IMR-90 (cell line): Measurements from ENCODE around the gene GSTO1. TPM values are rescaled to one million over a fixed set of nuclear protein-coding genes. Genes with fewer than 3 reads are reported as not detected.

Experiments used
- ATAC-seq: fragments of 200-7000 bp; cut with Tn5 transposase; 2 replicates; pipeline ENCODE4 v1.9.1; 2020; ENCODE audit warnings: low read depth, mild to moderate bottlenecking, moderate library complexity
- BruUV-seq: library from RNA; stranded (reverse); fragments of 400-500 nt; replicated peaks from 2 replicates; lab custom pipeline; 2021; lab: Mats Ljungman, UMichigan
- CTCF ChIA-PET: fragments of 300-600 bp; formaldehyde crosslinking; extraction: SDS; loops from one replicate; lab custom pipeline; 2021; ENCODE audit warnings: antibody characterized with exemption; lab: Yijun Ruan, JAX
- POLR2A ChIA-PET: fragments of 300-600 bp; sonication (Branson Sonifier 250); formaldehyde crosslinking; loops from one replicate; lab custom pipeline; 2022; ENCODE audit warnings: antibody characterized with exemption; ENCODE audit not compliant: unreplicated experiment; lab: Charles Lee
- DNase-seq: peaks from one replicate; pipeline ENCODE4 v3.0.0; 2013
- H2AFZ ChIP-seq: replicated peaks from 2 replicates; pipeline ENCODE3; 2013; ENCODE audit warnings: low read length, mild to moderate bottlenecking; ENCODE audit not compliant: poor library complexity
- H2AK5ac ChIP-seq: 2 replicates; pipeline ENCODE4 v1.6.1; 2013; ENCODE audit warnings: low read depth, low read length, inconsistent platforms
- H2AK9ac ChIP-seq: replicated peaks from 2 replicates; pipeline ENCODE3; 2013; ENCODE audit warnings: mild to moderate bottlenecking, low read depth, low read length, moderate library complexity; ENCODE audit not compliant: poor library complexity
- H2BK120ac ChIP-seq: 2 replicates; pipeline ENCODE4 v1.6.1; 2013; ENCODE audit warnings: low read depth, low read length, inconsistent platforms
- H2BK15ac ChIP-seq: 3 replicates; pipeline ENCODE4 v1.6.1; 2013; ENCODE audit warnings: low read depth, low read length, inconsistent platforms
- H2BK20ac ChIP-seq: 2 replicates; pipeline ENCODE4 v1.6.1; 2013; ENCODE audit warnings: low read depth, mild to moderate bottlenecking, inconsistent platforms, low read length, moderate library complexity
- H2BK5ac ChIP-seq: 2 replicates; pipeline ENCODE4 v1.6.1; 2013; ENCODE audit warnings: mild to moderate bottlenecking, low read depth, low read length, inconsistent platforms; ENCODE audit not compliant: poor library complexity, severe bottlenecking
- H3K14ac ChIP-seq: replicated peaks from 2 replicates; pipeline ENCODE4 v1.6.1; 2013; ENCODE audit warnings: low read depth, low read length, inconsistent platforms
- H3K18ac ChIP-seq: 2 replicates; pipeline ENCODE4 v1.6.1; 2013; ENCODE audit warnings: low read depth, low read length, control low read depth
- H3K23ac ChIP-seq: 2 replicates; pipeline ENCODE4 v1.6.1; 2013; ENCODE audit warnings: low read depth, low read length, inconsistent platforms
- H3K27ac ChIP-seq: 2 replicates; pipeline ENCODE4 v1.5.1; 2013; ENCODE audit warnings: mild to moderate bottlenecking, control low read depth, low read length; ENCODE audit not compliant: insufficient read depth
- H3K27me3 ChIP-seq: 2 replicates; pipeline ENCODE4 v1.6.1; 2013; ENCODE audit warnings: low read length; ENCODE audit not compliant: control insufficient read depth, insufficient read depth
- H3K36me3 ChIP-seq: 2 replicates; pipeline ENCODE4 v1.6.1; 2013; ENCODE audit warnings: low read length, mixed read lengths; ENCODE audit not compliant: control insufficient read depth, insufficient read depth
- H3K4ac ChIP-seq: 2 replicates; pipeline ENCODE4 v1.6.1; 2013; ENCODE audit warnings: low read depth, low read length, inconsistent platforms
- H3K4me1 ChIP-seq: 2 replicates; pipeline ENCODE4 v1.6.1; 2013; ENCODE audit warnings: low read length, mixed read lengths; ENCODE audit not compliant: control insufficient read depth, insufficient read depth
- H3K4me2 ChIP-seq: 2 replicates; pipeline ENCODE4 v1.6.1; 2013; ENCODE audit warnings: low read depth, mild to moderate bottlenecking, control low read depth, low read length, moderate library complexity
- H3K4me3 ChIP-seq: 2 replicates; pipeline ENCODE4 v1.5.1; 2013; ENCODE audit warnings: low read depth, mild to moderate bottlenecking, control low read depth, low read length, moderate library complexity; ENCODE audit not compliant: insufficient read depth
- H3K56ac ChIP-seq: 2 replicates; pipeline ENCODE4 v1.6.1; 2013; ENCODE audit warnings: low read length, inconsistent platforms; ENCODE audit not compliant: insufficient read depth; ENCODE audit errors: extremely low read depth
- H3K79me1 ChIP-seq, 2 experiments: 2 replicates each; pipeline ENCODE4 v1.6.1; 2013; ENCODE audit warnings: low read length in 2 of 2, inconsistent platforms in 1 of 2, low read depth in 1 of 2
- H3K9ac ChIP-seq: 2 replicates; pipeline ENCODE4 v1.6.1; 2013; ENCODE audit warnings: low read depth, low read length, control low read depth
- H3K9me1 ChIP-seq: 2 replicates; pipeline ENCODE4 v1.6.1; 2013; ENCODE audit warnings: low read length, inconsistent platforms; ENCODE audit not compliant: insufficient read depth
- H3K9me3 ChIP-seq: 2 replicates; pipeline ENCODE4 v1.6.1; 2013; ENCODE audit warnings: low read length; ENCODE audit not compliant: control insufficient read depth, insufficient read depth
- H4K20me1 ChIP-seq: 2 replicates; pipeline ENCODE4 v1.6.1; 2013; ENCODE audit warnings: low read length, inconsistent platforms; ENCODE audit not compliant: insufficient read depth
- H4K5ac ChIP-seq: 2 replicates; pipeline ENCODE4 v1.6.1; 2013; ENCODE audit warnings: mild to moderate bottlenecking, low read depth, low read length, control low read depth
- H4K8ac ChIP-seq, 2 experiments: 2 replicates each; pipeline ENCODE4 v1.6.1; 2013; ENCODE audit warnings: low read depth in 2 of 2, low read length in 2 of 2, control low read depth in 1 of 2, inconsistent platforms in 1 of 2
- H4K91ac ChIP-seq: 2 replicates; pipeline ENCODE4 v1.6.1; 2013; ENCODE audit warnings: low read depth, low read length, inconsistent platforms; ENCODE audit not compliant: insufficient read depth
- CEBPB ChIP-seq: IDR thresholded peaks from 2 replicates; pipeline ENCODE4 v1.6.1; 2012; ENCODE audit warnings: low read depth, low read length, improper control_type of control experiment
- CHD1 ChIP-seq: IDR thresholded peaks from 2 replicates; pipeline ENCODE4 v1.6.1; 2012; ENCODE audit warnings: low read depth, low read length, improper control_type of control experiment
- MAFK ChIP-seq: IDR thresholded peaks from 2 replicates; pipeline ENCODE4 v1.6.1; 2012; ENCODE audit warnings: low read depth, low read length, improper control_type of control experiment
- RFX5 ChIP-seq: IDR thresholded peaks from 2 replicates; pipeline ENCODE4 v1.8.0; 2012; ENCODE audit warnings: low read depth, mild to moderate bottlenecking, low read length, moderate library complexity
- SMC3 ChIP-seq: fragments of 150-350 bp; IDR thresholded peaks from 2 replicates; pipeline ENCODE4 v1.6.1; 2016; ENCODE audit warnings: low read depth, mild to moderate bottlenecking, antibody characterized with exemption, low read length, moderate library complexity
- dilution Hi-C: fragments of 300-500 bp; cut with HindIII; formaldehyde crosslinking; loops from one replicate; pipeline ENCODE4 v1.14.3; 2018; ENCODE audit warnings: low sequenced_read_pairs; ENCODE audit not compliant: unreplicated experiment
- in situ Hi-C: fragments of 300-500 bp; cut with MboI; formaldehyde crosslinking; loops from 3 replicates; pipeline ENCODE4 v1.14.3; 2019; ENCODE audit warnings: low sequenced_read_pairs, inconsistent platforms, mixed read lengths
- intact Hi-C: fragments of 100-400 bp; cut with micrococcal nuclease; formaldehyde crosslinking; loops from 2 replicates; pipeline ENCODE4 v1.10.0; 2022
- polyA plus RNA-seq, 3 experiments: library from polyadenylated mRNA; depleted of rRNA; stranded (reverse); fragments of >200 nt; gene quantifications; 2 replicates each; pipeline ENCODE4 v1.2.3, GENCODE V29; 2012; ENCODE audit warnings: low replicate concordance in 1 of 3
- total RNA-seq: library from RNA; depleted of rRNA; stranded (reverse); fragments of >200 nt; gene quantifications from 2 replicates; pipeline ENCODE4 v1.2.3, GENCODE V29; 2012
- TF ChIP-seq, protein P1 (sequence below): conservative IDR thresholded peaks from 2 replicates; pipeline ENCODE4 v1.5.1; 2012; ENCODE audit warnings: mild to moderate bottlenecking, low read depth, low read length, improper control_type of control experiment

The GSTO1 gene
- total and polyA plus RNA-seq, 2 of the 4 experiments (the other 2 are of a cell fraction) = 186 to 258 TPM

DNA sequence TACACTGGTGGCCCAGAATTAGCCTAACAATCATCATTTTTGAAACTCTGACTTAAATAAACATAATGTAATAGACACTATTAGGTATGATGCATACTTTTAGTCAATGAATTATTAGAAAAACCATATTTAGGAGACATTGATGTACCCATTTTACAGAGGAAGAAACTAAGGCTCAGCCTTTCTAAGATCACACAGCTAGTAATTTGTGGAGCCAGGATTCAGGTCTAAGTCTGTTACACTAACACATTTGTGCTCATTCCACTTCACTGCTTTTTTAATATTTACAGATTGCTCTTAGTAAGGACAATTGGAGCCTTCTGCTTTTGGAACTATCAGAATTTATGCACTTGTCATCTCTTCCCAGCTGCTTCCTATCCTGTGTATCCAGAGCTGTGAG lies 31.4 kb upstream of the GSTO1 start:
- Histone ChIP-seq H2BK20ac (no peak overlapping the region), H3K9ac (no peak overlapping the region), H3K27ac (no peak overlapping the region), H2BK5ac (no peak overlapping the region), H3K9me3 (no peaks in the 10 kb centered on the region), H2BK120ac (no peak overlapping the region), H3K36me3 (no peaks in the 10 kb centered on the region), H3K18ac (no peak overlapping the region), H4K8ac (no peak overlapping the region), H3K4me2 (no peak overlapping the region), H4K91ac (no peak overlapping the region), H3K9me1 (no peaks in the 10 kb centered on the region), H3K14ac (no peak overlapping the region), H3K4ac (no peak overlapping the region), H4K5ac (no peak overlapping the region), H2AK9ac (no peak overlapping the region), H2AK5ac (no peak overlapping the region), H2BK15ac (no peak overlapping the region), H3K27me3 (peaks cover 26% of the 10 kb centered on the region), H4K20me1 (no peaks in the 10 kb centered on the region), H2AFZ (no peak overlapping the region), H3K56ac (no peak overlapping the region), H3K4me1 (no peaks in the 10 kb centered on the region), H3K79me1 (no peaks in the 10 kb centered on the region), H3K4me3 (no peak overlapping the region), H3K23ac (no peak overlapping the region)
- CTCF ChIA-PET = no interaction called here
- no TSS peak for BruUV-seq
- in situ Hi-C loops = loop anchor here (25.0 kb wide), 1 partner anchor 511 kb away; no protein-coding TSS in a partner anchor
- no peak for ATAC-seq
- no peak for DNase-seq
- intact Hi-C loops = loop anchor here (5.0 kb wide), 1 partner anchor 56 kb away; no protein-coding TSS in a partner anchor
- TF ChIP-seq, protein P1, sequence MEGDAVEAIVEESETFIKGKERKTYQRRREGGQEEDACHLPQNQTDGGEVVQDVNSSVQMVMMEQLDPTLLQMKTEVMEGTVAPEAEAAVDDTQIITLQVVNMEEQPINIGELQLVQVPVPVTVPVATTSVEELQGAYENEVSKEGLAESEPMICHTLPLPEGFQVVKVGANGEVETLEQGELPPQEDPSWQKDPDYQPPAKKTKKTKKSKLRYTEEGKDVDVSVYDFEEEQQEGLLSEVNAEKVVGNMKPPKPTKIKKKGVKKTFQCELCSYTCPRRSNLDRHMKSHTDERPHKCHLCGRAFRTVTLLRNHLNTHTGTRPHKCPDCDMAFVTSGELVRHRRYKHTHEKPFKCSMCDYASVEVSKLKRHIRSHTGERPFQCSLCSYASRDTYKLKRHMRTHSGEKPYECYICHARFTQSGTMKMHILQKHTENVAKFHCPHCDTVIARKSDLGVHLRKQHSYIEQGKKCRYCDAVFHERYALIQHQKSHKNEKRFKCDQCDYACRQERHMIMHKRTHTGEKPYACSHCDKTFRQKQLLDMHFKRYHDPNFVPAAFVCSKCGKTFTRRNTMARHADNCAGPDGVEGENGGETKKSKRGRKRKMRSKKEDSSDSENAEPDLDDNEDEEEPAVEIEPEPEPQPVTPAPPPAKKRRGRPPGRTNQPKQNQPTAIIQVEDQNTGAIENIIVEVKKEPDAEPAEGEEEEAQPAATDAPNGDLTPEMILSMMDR = no peak
- TF ChIP-seq SMC3 (no peak), CEBPB (no peak), RFX5 (no peak), CHD1 (no peak), MAFK (no peak)
- dilution Hi-C loops = no loop called here
- POLR2A ChIA-PET = no interaction called here
